Parathyroid adenoma (tissue), 2 donors: ENCODE data around the gene OXA1L.

Source experiments
- H2AFZ ChIP-seq: fragments of 300-600 bp; sonication (generic); one replicate; pipeline ENCODE4 v1.7.0; 2017; ENCODE audit warnings: antibody characterized with exemption, mild to moderate bottlenecking
- H3K27ac ChIP-seq: fragments of 300-600 bp; sonication (generic); one replicate; pipeline ENCODE4 v1.7.0; 2017
- H3K27me3 ChIP-seq: fragments of 300-600 bp; sonication (generic); one replicate; pipeline ENCODE4 v1.7.0; 2017; ENCODE audit warnings: low read length; ENCODE audit not compliant: control insufficient read depth, insufficient read depth
- H3K36me3 ChIP-seq: fragments of 300-600 bp; sonication (generic); one replicate; pipeline ENCODE4 v1.7.0; 2017; ENCODE audit warnings: low read length; ENCODE audit not compliant: control insufficient read depth, insufficient read depth
- H3K4me1 ChIP-seq: fragments of 300-600 bp; sonication (generic); one replicate; pipeline ENCODE4 v1.7.0; 2017; ENCODE audit warnings: control low read depth
- H3K4me2 ChIP-seq: fragments of 300-600 bp; sonication (generic); one replicate; pipeline ENCODE4 v1.7.0; 2017; ENCODE audit warnings: low read length
- H3K4me3 ChIP-seq: fragments of 300-600 bp; sonication (generic); one replicate; pipeline ENCODE4 v1.7.0; 2017; ENCODE audit warnings: low read depth, low read length
- H3K79me2 ChIP-seq: fragments of 300-600 bp; sonication (generic); one replicate; pipeline ENCODE4 v1.7.0; 2017; ENCODE audit warnings: control low read depth
- H3K9ac ChIP-seq: fragments of 300-600 bp; sonication (generic); one replicate; pipeline ENCODE4 v1.7.0; 2017; ENCODE audit warnings: mild to moderate bottlenecking
- H3K9me3 ChIP-seq: fragments of 300-600 bp; sonication (generic); one replicate; pipeline ENCODE4 v1.7.0; 2017; ENCODE audit warnings: low read length; ENCODE audit not compliant: control insufficient read depth
- CTCF ChIP-seq: fragments of 300-600 bp; sonication (generic); IDR thresholded peaks from one replicate; pipeline ENCODE4 v1.7.0; 2017; ENCODE audit warnings: antibody characterized with exemption, mild to moderate bottlenecking
- donor health status: primary hyperparathyroidism.

OXA1L gene

GRCh38 chr14:22797017-22797917 lies 30.8 kb downstream of the OXA1L start:
- Histone ChIP-seq H3K27me3 (no peaks in the 10 kb centered on the region), H3K27ac (no peak overlapping the region), H3K4me2 (no peak overlapping the region), H3K36me3 (no peaks in the 10 kb centered on the region), H3K4me3 (no peak overlapping the region), H3K4me1 (peaks cover 19% of the 10 kb centered on the region), H3K9ac (no peak overlapping the region), H3K79me2 (peaks cover 18% of the 10 kb centered on the region), H2AFZ (no peak overlapping the region), H3K9me3 (no peaks in the 10 kb centered on the region)
- no peak for TF ChIP-seq CTCF

- H3K4me3 ChIP-seq, result no peak overlapping the region
Observed at GRCh38 chr14:22798528-22798927, 32.0 kb downstream of the OXA1L start.

GRCh38 chr14:22800346-22800745 lies 33.9 kb downstream of the OXA1L start:
- Histone ChIP-seq H3K9ac (no peak overlapping the region), H3K9me3 (no peaks in the 10 kb centered on the region), H3K27ac (no peak overlapping the region), H3K27me3 (no peaks in the 10 kb centered on the region), H3K79me2 (peaks cover 21% of the 10 kb centered on the region), H3K4me1 (peaks cover 19% of the 10 kb centered on the region), H3K36me3 (no peaks in the 10 kb centered on the region), H3K4me2 (no peak overlapping the region), H3K4me3 (no peak overlapping the region), H2AFZ (no peak overlapping the region)
- no peak for TF ChIP-seq CTCF

More at GRCh38 chr14:22798528-22798927, 32.0 kb downstream of the OXA1L start:
- TF ChIP-seq CTCF, result no peak
- Histone ChIP-seq H3K4me1 (peaks cover 19% of the 10 kb centered on the region), H3K9ac (no peak overlapping the region), H3K79me2 (peaks cover 21% of the 10 kb centered on the region), H3K9me3 (no peaks in the 10 kb centered on the region), H2AFZ (no peak overlapping the region), H3K36me3 (no peaks in the 10 kb centered on the region), H3K27me3 (no peaks in the 10 kb centered on the region), H3K4me2 (no peak overlapping the region), H3K27ac (no peak overlapping the region)

GRCh38 chr14:22801716-22802115 lies 35.2 kb downstream of the OXA1L start:
- Histone ChIP-seq H3K9ac (no peak overlapping the region), H3K4me2 (peak overlapping the region; percentile 9), H3K27me3 (no peaks in the 10 kb centered on the region), H3K4me3 (no peak overlapping the region), H3K4me1 (peaks cover 15% of the 10 kb centered on the region), H2AFZ (no peak overlapping the region), H3K9me3 (no peaks in the 10 kb centered on the region), H3K79me2 (peaks cover 15% of the 10 kb centered on the region), H3K36me3 (no peaks in the 10 kb centered on the region), H3K27ac (no peak overlapping the region)
- no peak for TF ChIP-seq CTCF
